WTC11 (cell line): ENCODE results near the gene NFATC2.

Source experiments
- AFF4 ChIP-seq: sonication (generic); formaldehyde crosslinking; IDR thresholded peaks from 2 replicates; pipeline ENCODE4 v1.8.1; 2023; ENCODE audit warnings: mild to moderate bottlenecking, missing genetic modification reagents, borderline replicate concordance
- CBFB ChIP-seq: sonication (generic); formaldehyde crosslinking; IDR thresholded peaks from 2 replicates; pipeline ENCODE4 v1.8.1; 2022; ENCODE audit warnings: mild to moderate bottlenecking, low read depth, missing genetic modification reagents
- CTCF ChIP-seq: fragments of 200-600 bp; IDR thresholded peaks from 2 replicates; pipeline ENCODE4 v1.8.0; 2022; ENCODE audit warnings: antibody characterized with exemption
- E2F4 ChIP-seq: sonication (generic); formaldehyde crosslinking; IDR thresholded peaks from 2 replicates; pipeline ENCODE4 v1.8.1; 2022; ENCODE audit warnings: low read depth, mild to moderate bottlenecking, moderate library complexity, missing genetic modification reagents, borderline replicate concordance
- GTF2I ChIP-seq: fragments of 250-450 bp; sonication (Bioruptor Pico); conservative IDR thresholded peaks from 2 replicates; pipeline ENCODE4 v1.4.0; 2021; ENCODE audit warnings: mild to moderate bottlenecking
- HMGXB4 ChIP-seq: sonication (generic); formaldehyde crosslinking; IDR thresholded peaks from 2 replicates; pipeline ENCODE4 v1.8.1; 2023; ENCODE audit warnings: mild to moderate bottlenecking, moderate library complexity, missing genetic modification reagents
- RORB ChIP-seq: fragments of 250-450 bp; sonication (Bioruptor Pico); IDR thresholded peaks from 2 replicates; pipeline ENCODE4 v1.9.0; 2021; ENCODE audit warnings: mild to moderate bottlenecking
- TEAD4 ChIP-seq: sonication (generic); formaldehyde crosslinking; IDR thresholded peaks from 2 replicates; pipeline ENCODE4 v1.8.0; 2022; ENCODE audit warnings: mild to moderate bottlenecking, missing genetic modification reagents
- ZNF138 ChIP-seq: sonication (generic); formaldehyde crosslinking; conservative IDR thresholded peaks from 2 replicates; pipeline ENCODE4 v1.8.1; 2022; ENCODE audit warnings: mild to moderate bottlenecking, moderate library complexity, missing genetic modification reagents
- ZNF281 ChIP-seq: sonication (generic); formaldehyde crosslinking; IDR thresholded peaks from 2 replicates; pipeline ENCODE4 v1.8.0; 2023; ENCODE audit warnings: mild to moderate bottlenecking, missing genetic modification reagents

- no peak for TF ChIP-seq CTCF
- no peak for TF ChIP-seq ZNF281
- no peak for TF ChIP-seq TEAD4 (CRISPR knock-in tag)
- no peak for TF ChIP-seq E2F4 (CRISPR knock-in tag)
- no peak for TF ChIP-seq GTF2I (CRISPR knock-in tag)
- TF ChIP-seq AFF4 (CRISPR knock-in tag), result no peak
- no peak for TF ChIP-seq HMGXB4
- no peak for TF ChIP-seq ZNF138 (CRISPR knock-in tag)
- TF ChIP-seq RORB (CRISPR knock-in tag), result no peak
- no peak for TF ChIP-seq CBFB (CRISPR knock-in tag)
Measured at GRCh38 chr20:51536116-51537069, 6.1 kb downstream of the NFATC2 start.
